Activated CD4-positive, alpha-beta T cell treated with anti-CD3 and anti-CD28 coated beads for 36 hours (primary cell): ENCODE measurements around the gene CCRL2. TPM values are rescaled to one million over a fixed set of nuclear protein-coding genes. Genes with fewer than 3 reads are reported as not detected.
A peak's percentile ranks its signal among the peaks of the same experiment; 100 is the strongest.
"Not testable (repeated sequence)": the region's sequence is repeated elsewhere in the genome, so short reads cannot be mapped to it uniquely, and the experiment has no call there.

ENCODE experiments used
- ATAC-seq: fragments of 200-7000 bp; cut with Tn5 transposase; one replicate; pipeline ENCODE4 v1.10.0; 2021; ENCODE audit warnings: mild to moderate bottlenecking, moderate library complexity
- CTCF ChIA-PET: fragments of 350-600 bp; sonication (Branson Sonifier 250); formaldehyde crosslinking; loops from one replicate; lab custom pipeline; 2021; ENCODE audit warnings: antibody characterized with exemption; lab: Charles Lee
- POLR2A ChIA-PET: fragments of 350-600 bp; sonication (Branson Sonifier 250); formaldehyde crosslinking; loops from one replicate; lab custom pipeline; 2021; ENCODE audit warnings: antibody characterized with exemption, inconsistent platforms; lab: Charles Lee
- DNase-seq: peaks from one replicate; pipeline ENCODE4 v3.0.0-alpha.2; 2020
- H3K27ac Mint-ChIP-seq: one replicate; pipeline ENCODE4 v1.8.0; 2021; ENCODE audit warnings: mixed read lengths
- H3K27me3 Mint-ChIP-seq: one replicate; pipeline ENCODE4 v1.8.0; 2021; ENCODE audit warnings: mixed read lengths
- H3K36me3 Mint-ChIP-seq: one replicate; pipeline ENCODE4 v1.8.0; 2021; ENCODE audit warnings: low read depth, mixed read lengths
- H3K4me1 Mint-ChIP-seq: one replicate; pipeline ENCODE4 v1.8.0; 2021; ENCODE audit warnings: mixed read lengths
- H3K4me3 Mint-ChIP-seq: one replicate; pipeline ENCODE4 v1.8.0; 2021; ENCODE audit warnings: mild to moderate bottlenecking, moderate library complexity, mixed read lengths
- H3K9me3 Mint-ChIP-seq: one replicate; pipeline ENCODE4 v1.8.0; 2021; ENCODE audit warnings: low read depth, mixed read lengths
- intact Hi-C, 2 experiments: fragments of 100-400 bp; cut with DNase I in 1 of 2; cut with micrococcal nuclease in 1 of 2; formaldehyde crosslinking; loops; one replicate each; pipeline versions ENCODE4 v1.14.2 to v1.15.1; 2022 to 2024; cut with DNase I, micrococcal nuclease
- total RNA-seq, 2 experiments: library from RNA; stranded (reverse); gene quantifications; one replicate each; pipeline ENCODE4 v1.2.3, GENCODE V29; 2021

The CCRL2 gene
- total RNA-seq, 2 experiments from 2014 or later: 1.0 to 1.3 TPM

DNA sequence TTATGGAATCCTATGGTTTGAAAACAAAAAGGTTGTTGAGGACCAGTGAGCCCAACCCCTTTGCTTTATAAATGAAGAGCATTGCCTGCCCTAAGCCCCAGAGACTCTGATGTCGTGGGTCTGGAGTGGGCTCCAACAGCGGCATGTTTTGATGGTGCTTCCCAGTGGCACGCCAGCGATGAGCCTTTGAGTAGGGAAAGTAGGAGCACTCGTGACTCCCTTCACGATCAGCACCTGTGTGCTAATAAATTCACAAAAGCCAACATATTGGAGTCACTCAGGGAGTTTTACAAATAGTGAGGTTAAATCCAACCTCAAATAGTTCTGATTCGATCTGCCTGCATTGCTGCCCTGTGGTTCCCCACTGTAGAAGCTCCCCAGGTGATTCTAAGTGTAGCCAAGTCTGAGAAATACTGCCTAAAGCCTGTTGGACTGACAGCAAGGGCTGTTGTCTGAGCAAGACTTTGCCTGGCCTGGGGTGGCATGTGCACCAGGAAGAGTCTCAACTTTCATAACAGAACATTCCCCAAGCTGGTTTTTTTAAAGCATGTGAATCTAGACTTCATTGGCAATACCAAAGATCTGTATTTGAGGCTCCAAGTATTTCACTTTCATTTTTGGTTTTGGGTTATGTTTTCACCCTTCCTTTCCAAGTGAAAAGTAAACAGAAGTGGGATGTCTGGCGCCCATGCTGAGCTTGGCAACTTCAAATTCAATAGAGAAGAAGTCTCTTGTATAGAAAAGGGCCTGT, 26.4 kb upstream of the CCRL2 start:
- ChIA-PET CTCF (interaction anchor here (0.6 to 1.3 kb wide), 3 partner anchors 9 to 286 kb away, joined by 4 to 6 read pairs (median 5); partner anchors contain the start of gene CCR5), POLR2A (no interaction called here)
- no peak for ATAC-seq
- Mint-ChIP-seq H3K27me3 (peaks cover 15% of the 10 kb centered on the region), H3K4me3 (no peak overlapping the region), H3K36me3 (no peaks in the 10 kb centered on the region), H3K27ac (no peak overlapping the region), H3K9me3 (no peaks in the 10 kb centered on the region), H3K4me1 (peaks cover 21% of the 10 kb centered on the region)
- intact Hi-C loops: no loop called here
- DNase-seq: no peak

DNA sequence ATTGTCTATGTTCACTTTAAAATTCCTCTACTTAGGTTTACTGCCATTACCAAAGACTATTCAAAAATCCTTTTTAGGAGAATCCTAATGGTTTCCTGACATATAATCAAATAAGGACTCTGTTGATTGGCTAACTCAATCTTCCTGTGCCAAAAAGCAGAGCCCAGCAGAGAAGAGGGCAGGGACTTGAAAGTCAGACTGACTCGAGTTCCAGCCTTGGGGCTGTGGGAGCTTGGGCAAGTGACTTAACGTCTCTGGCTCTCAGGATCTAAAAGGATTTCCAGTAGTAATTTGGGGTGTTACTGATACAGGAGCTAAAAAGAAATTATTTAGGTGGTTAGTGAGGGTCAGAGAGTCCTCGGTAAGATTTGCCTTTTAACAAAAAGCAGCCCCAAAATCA, 25.4 kb upstream of the CCRL2 start:
- H3K27ac Mint-ChIP-seq: no peak overlapping the region
- intact Hi-C loops: no loop called here
- peaks cover 18% of the 10 kb centered on the region for H3K4me1 Mint-ChIP-seq
- ChIA-PET POLR2A (no interaction called here), CTCF (interaction anchor here (0.6 to 1.3 kb wide), 2 partner anchors 10 to 69 kb away, joined by 3 to 5 read pairs; partner anchors contain the start of gene CCR5)
- H3K4me3 Mint-ChIP-seq: no peak overlapping the region
- ATAC-seq: no peak
- no peaks in the 10 kb centered on the region for H3K36me3 Mint-ChIP-seq
- peaks cover 12% of the 10 kb centered on the region for H3K27me3 Mint-ChIP-seq
- no peaks in the 10 kb centered on the region for H3K9me3 Mint-ChIP-seq
- DNase-seq: no peak

DNA sequence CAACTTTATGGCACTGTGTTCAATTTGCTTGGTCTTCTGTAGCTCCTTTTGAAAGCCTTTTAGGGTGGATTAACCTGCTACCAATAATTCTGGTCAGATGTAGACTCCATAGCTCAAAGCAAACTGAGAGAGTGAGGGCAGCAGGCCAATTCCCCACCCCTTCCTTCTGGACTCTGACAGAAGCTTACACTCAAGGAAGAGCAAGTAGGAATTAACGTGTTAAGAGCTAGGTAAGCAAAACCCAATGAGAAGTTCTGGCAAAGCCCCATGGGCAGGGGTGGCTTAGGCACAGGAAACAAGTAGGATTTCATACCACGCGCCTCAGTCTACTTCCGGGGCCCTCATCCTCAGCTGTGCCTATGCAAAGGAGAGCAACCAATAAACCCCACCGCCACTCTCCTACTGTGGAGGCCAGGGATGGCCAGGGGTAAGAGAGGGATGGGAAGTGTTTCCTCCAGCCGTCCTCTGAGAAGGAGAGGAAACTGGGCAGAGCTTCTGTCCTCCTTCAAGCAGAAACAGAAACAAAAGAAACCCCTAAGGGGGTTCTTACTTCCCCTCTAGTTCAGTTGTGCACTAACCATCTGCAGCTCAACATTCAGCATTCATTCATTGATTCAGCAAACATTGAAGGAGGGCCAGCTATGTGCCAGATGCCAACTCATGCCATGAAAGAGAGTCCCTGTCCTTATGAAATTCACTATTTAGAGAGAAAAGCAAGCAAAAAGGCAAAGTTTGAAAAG, 23.7 kb upstream of the CCRL2 start:
- DNase-seq: peak; percentile 4
- H3K27ac Mint-ChIP-seq: no peak overlapping the region
- intact Hi-C loops: no loop called here
- H3K4me3 Mint-ChIP-seq: no peak overlapping the region
- H3K36me3 Mint-ChIP-seq: no peaks in the 10 kb centered on the region
- ATAC-seq: no peak
- H3K4me1 Mint-ChIP-seq: peaks cover 18% of the 10 kb centered on the region
- ChIA-PET CTCF (interaction anchor here (0.6 to 1.5 kb wide), 7 partner anchors 11 to 308 kb away, joined by 3 to 4 read pairs (median 3); partner anchors contain the start of gene CCR5), POLR2A (no interaction called here)
- H3K27me3 Mint-ChIP-seq: peaks cover 7% of the 10 kb centered on the region
- H3K9me3 Mint-ChIP-seq: no peaks in the 10 kb centered on the region

- POLR2A ChIA-PET: interaction anchor here (0.6 kb wide), 1 partner anchor 183 kb away, joined by 3 read pairs; no protein-coding TSS in a partner anchor
- Mint-ChIP-seq H3K4me1 (peaks cover 18% of the 10 kb centered on the region), H3K4me3 (no peak overlapping the region), H3K36me3 (no peaks in the 10 kb centered on the region), H3K9me3 (no peaks in the 10 kb centered on the region), H3K27me3 (peaks cover 7% of the 10 kb centered on the region), H3K27ac (no peak overlapping the region)
- intact Hi-C loops: no loop called here
- ATAC-seq: no peak
- CTCF ChIA-PET: interaction anchor here (1.4 to 1.5 kb wide), 2 partner anchors 12 to 108 kb away, joined by 4 read pairs; no protein-coding TSS in a partner anchor
- DNase-seq: no peak
Measured at GRCh38 chr3:46383951-46384330, 23.1 kb upstream of the CCRL2 start.

DNA sequence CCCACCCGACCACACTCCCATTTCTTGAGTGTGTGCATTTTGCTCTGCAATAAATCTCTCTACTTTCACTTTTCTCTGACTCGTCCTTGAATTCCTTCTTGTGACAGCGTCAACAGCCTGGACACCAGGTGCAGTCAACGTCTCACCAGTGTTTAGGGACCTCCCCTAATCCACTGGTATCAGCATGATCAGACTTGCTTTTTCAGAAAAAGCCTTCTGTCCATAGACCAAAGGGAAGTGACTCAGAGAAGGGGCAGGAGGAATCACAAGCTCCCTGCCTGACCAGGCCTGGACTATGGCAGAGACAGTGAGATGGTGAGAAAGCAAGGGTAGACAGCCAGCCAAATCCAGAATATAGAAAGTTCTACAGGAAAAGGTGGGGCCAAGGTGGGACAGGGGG, 20.9 kb upstream of the CCRL2 start:
- DNase-seq (no peak), ATAC-seq (no peak)
- H3K4me3 Mint-ChIP-seq: no peak overlapping the region
- H3K27me3 Mint-ChIP-seq: peaks cover 7% of the 10 kb centered on the region
- intact Hi-C loops: no loop called here
- CTCF ChIA-PET: interaction anchor here (0.6 to 2.0 kb wide), 3 partner anchors 8 to 449 kb away, joined by 3 to 12 read pairs (median 3); no protein-coding TSS in a partner anchor
- POLR2A ChIA-PET: no interaction called here
- no peak overlapping the region for H3K27ac Mint-ChIP-seq
- H3K9me3 Mint-ChIP-seq: no peaks in the 10 kb centered on the region
- peaks cover 9% of the 10 kb centered on the region for H3K4me1 Mint-ChIP-seq
- H3K36me3 Mint-ChIP-seq: no peaks in the 10 kb centered on the region

- H3K36me3 Mint-ChIP-seq, H3K4me1 Mint-ChIP-seq, H3K27me3 Mint-ChIP-seq, POLR2A ChIA-PET, intact Hi-C loops, ATAC-seq, H3K27ac Mint-ChIP-seq, H3K4me3 Mint-ChIP-seq, DNase-seq, H3K9me3 Mint-ChIP-seq: not testable (repeated sequence)
- CTCF ChIA-PET: interaction anchor here (1.3 kb wide), 1 partner anchor 11 kb away, joined by 3 read pairs; no protein-coding TSS in a partner anchor
Measured at GRCh38 chr3:46388847-46389246, 18.2 kb upstream of the CCRL2 start.

- Mint-ChIP-seq H3K36me3 (no peaks in the 10 kb centered on the region), H3K27me3 (peaks cover 4% of the 10 kb centered on the region), H3K9me3 (no peaks in the 10 kb centered on the region), H3K27ac (no peak overlapping the region), H3K4me3 (no peak overlapping the region), H3K4me1 (no peaks in the 10 kb centered on the region)
- no peak for ATAC-seq
- ChIA-PET POLR2A (no interaction called here), CTCF (interaction anchor here (1.3 kb wide), 1 partner anchor 11 kb away, joined by 3 read pairs; no protein-coding TSS in a partner anchor)
- intact Hi-C loops: no loop called here
- no peak for DNase-seq
Measured at GRCh38 chr3:46389306-46389705, 17.8 kb upstream of the CCRL2 start.

GRCh38 chr3:46391526-46391925, 15.5 kb upstream of the CCRL2 start:
- H3K4me3 Mint-ChIP-seq, H3K27me3 Mint-ChIP-seq, H3K27ac Mint-ChIP-seq, POLR2A ChIA-PET, DNase-seq, H3K36me3 Mint-ChIP-seq, intact Hi-C loops, ATAC-seq, H3K9me3 Mint-ChIP-seq, H3K4me1 Mint-ChIP-seq: not testable (repeated sequence)
- CTCF ChIA-PET: interaction anchor here (1.6 kb wide), 1 partner anchor 13 kb away, joined by 4 read pairs; no protein-coding TSS in a partner anchor

DNA sequence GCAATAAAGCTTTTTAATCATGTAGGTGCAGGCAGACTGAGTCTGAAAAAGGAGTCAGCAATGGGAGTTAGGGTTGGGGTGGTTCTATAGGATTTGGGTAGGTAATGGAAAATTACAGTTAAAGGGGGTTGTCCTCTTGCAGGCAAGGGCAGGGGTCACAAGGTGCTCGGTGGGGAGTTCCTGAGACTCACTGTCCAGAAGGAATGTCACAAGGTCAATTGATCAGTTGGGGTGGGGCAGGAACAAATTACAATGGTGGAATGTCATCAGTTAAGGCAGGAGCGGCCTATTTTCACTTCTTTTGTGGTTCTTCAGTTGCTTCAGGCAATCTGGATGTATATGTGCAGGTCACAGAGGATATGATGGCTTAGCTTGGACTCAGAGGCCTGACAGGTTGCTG, 14.0 kb upstream of the CCRL2 start:
- Mint-ChIP-seq H3K4me3 (no peak overlapping the region), H3K27ac (no peak overlapping the region), H3K9me3 (no peaks in the 10 kb centered on the region), H3K4me1 (no peaks in the 10 kb centered on the region), H3K27me3 (peaks cover 2% of the 10 kb centered on the region), H3K36me3 (no peaks in the 10 kb centered on the region)
- ChIA-PET CTCF (no interaction called here), POLR2A (no interaction called here)
- intact Hi-C loops: no loop called here
- ATAC-seq: no peak
- DNase-seq: no peak

- ATAC-seq (no peak), DNase-seq (no peak)
- intact Hi-C loops: no loop called here
- H3K27ac Mint-ChIP-seq: no peak overlapping the region
- CTCF ChIA-PET: interaction anchor here (0.8 kb wide), 1 partner anchor 201 kb away, joined by 3 read pairs; no protein-coding TSS in a partner anchor
- no peaks in the 10 kb centered on the region for H3K4me1 Mint-ChIP-seq
- POLR2A ChIA-PET: no interaction called here
- no peak overlapping the region for H3K4me3 Mint-ChIP-seq
- H3K9me3 Mint-ChIP-seq: no peaks in the 10 kb centered on the region
- H3K36me3 Mint-ChIP-seq: no peaks in the 10 kb centered on the region
- peaks cover 2% of the 10 kb centered on the region for H3K27me3 Mint-ChIP-seq
Measured at GRCh38 chr3:46393554-46394434, 13.3 kb upstream of the CCRL2 start.

GRCh38 chr3:46395210-46395661, 11.8 kb upstream of the CCRL2 start:
- Mint-ChIP-seq H3K27ac (no peak overlapping the region), H3K9me3 (no peaks in the 10 kb centered on the region), H3K36me3 (no peaks in the 10 kb centered on the region), H3K4me3 (no peak overlapping the region), H3K4me1 (no peaks in the 10 kb centered on the region), H3K27me3 (peaks cover 2% of the 10 kb centered on the region)
- intact Hi-C loops: no loop called here
- DNase-seq (no peak), ATAC-seq (no peak)
- ChIA-PET CTCF (no interaction called here), POLR2A (no interaction called here)
